BLaER1 treated with 17β-estradiol and CSF1 and Interleukin-3, amounts not matched to agents 10 nM and 100 nM (cell line): ENCODE measurements around the gene TMEM138.
A peak's percentile ranks its signal among the peaks of the same experiment; 100 is the strongest.
"Not testable (repeated sequence)": the region's sequence is repeated elsewhere in the genome, so short reads cannot be mapped to it uniquely, and the experiment has no call there.

Experiments
- H3K27ac ChIP-seq, 11 experiments: shearing (Covaris generic); formaldehyde crosslinking; 2 replicates each; pipeline ENCODE4 v1.8.1; 2022
- H3K27me3 ChIP-seq, 11 experiments: shearing (Covaris generic); formaldehyde crosslinking; 2 replicates each; pipeline ENCODE4 v1.8.1; 2022
- H3K36me3 ChIP-seq, 11 experiments: shearing (Covaris generic); formaldehyde crosslinking; 2 replicates each; pipeline ENCODE4 v1.8.1; 2022
- H3K4me1 ChIP-seq, 10 experiments: shearing (Covaris generic); formaldehyde crosslinking; 2 replicates each; pipeline ENCODE4 v1.8.1; 2022
- H3K4me2 ChIP-seq, 11 experiments: shearing (Covaris generic); formaldehyde crosslinking; 2 replicates each; pipeline ENCODE4 v1.8.1; 2022
- H3K4me3 ChIP-seq, 10 experiments: shearing (Covaris generic); formaldehyde crosslinking; 2 replicates each; pipeline ENCODE4 v1.8.1; 2022
- H3K9ac ChIP-seq, 11 experiments: shearing (Covaris generic); formaldehyde crosslinking; 2 replicates each; pipeline ENCODE4 v1.8.1; 2022
- H3K9me3 ChIP-seq, 11 experiments: shearing (Covaris generic); formaldehyde crosslinking; replicated peaks in 1 of 11; 2 replicates each; pipeline ENCODE4 v1.8.1; 2022
- H4K20me1 ChIP-seq, 11 experiments: shearing (Covaris generic); formaldehyde crosslinking; 2 replicates each; pipeline ENCODE4 v1.8.1; 2022
- Cebpa-rat ChIP-seq, 11 experiments: shearing (Covaris generic); IDR thresholded peaks; 2 replicates each; pipeline ENCODE4 v1.8.1; 2022

TMEM138 gene

GRCh38 chr11:61375761-61376108 is 13.6 kb downstream of the TMEM138 start:
- no peaks in the 10 kb centered on the region for H3K27me3 ChIP-seq
- no peak overlapping the region for H3K4me2 ChIP-seq
- no peaks in the 10 kb centered on the region for H4K20me1 ChIP-seq
- H3K9ac ChIP-seq: no peak overlapping the region
- H3K9me3 ChIP-seq: peaks cover 17 to 50% (median 43%) of the 10 kb centered on the region in 11 experiments; a peak in 20 of 22 replicates
- H3K4me3 ChIP-seq: no peak overlapping the region
- peaks cover 47 to 74% (median 65%) of the 10 kb centered on the region in 11 experiments for H3K36me3 ChIP-seq
- no peak overlapping the region for H3K27ac ChIP-seq
- no peak for TF ChIP-seq Cebpa-rat (IDR thresholded peaks at IDR 0.05)
- peaks cover 0 to 35% (median 27%) of the 10 kb centered on the region in 10 experiments; a peak in 16 of 20 replicates for H3K4me1 ChIP-seq

- H3K27ac ChIP-seq: peak overlapping the region; percentile 14 to 88 (median 79); a peak in 20 of 22 replicates
- H3K27me3 ChIP-seq: no peaks in the 10 kb centered on the region
Measured at GRCh38 chr11:61377461-61378160, 15.4 kb downstream of the TMEM138 start.

GRCh38 chr11:61378713-61379313 is 16.6 kb downstream of the TMEM138 start:
- Histone ChIP-seq H3K4me3 (no peak overlapping the region), H3K4me2 (peak overlapping the region in 10 of 11 experiments; percentile 2 to 73 (median 56); a peak in 17 of 22 replicates), H3K27ac (peak overlapping the region; percentile 44 to 88 (median 79); a peak in 21 of 22 replicates), H3K27me3 (no peaks in the 10 kb centered on the region), H3K9me3 (peaks cover 5 to 19% (median 14%) of the 10 kb centered on the region in 11 experiments; a peak in 20 of 22 replicates), H4K20me1 (no peaks in the 10 kb centered on the region), H3K4me1 (peaks cover 0 to 61% (median 40%) of the 10 kb centered on the region in 10 experiments; a peak in 16 of 20 replicates), H3K36me3 (peaks cover 24 to 44% (median 35%) of the 10 kb centered on the region in 11 experiments), H3K9ac (peak overlapping the region in 10 of 11 experiments; percentile 22 to 78 (median 63); a peak in 19 of 22 replicates)
- TF ChIP-seq Cebpa-rat (IDR thresholded peaks at IDR 0.05): peak; percentile 46 to 93 (median 84); a peak in 19 of 22 replicates

More at GRCh38 chr11:61377461-61378160, 15.4 kb downstream of the TMEM138 start:
- Histone ChIP-seq H4K20me1 (no peaks in the 10 kb centered on the region), H3K9me3 (peaks cover 8 to 31% (median 25%) of the 10 kb centered on the region in 11 experiments; a peak in 20 of 22 replicates), H3K36me3 (peaks cover 32 to 56% (median 46%) of the 10 kb centered on the region in 11 experiments), H3K4me3 (no peak overlapping the region), H3K4me1 (peaks cover 0 to 49% (median 36%) of the 10 kb centered on the region in 10 experiments; a peak in 16 of 20 replicates), H3K4me2 (peak overlapping the region in 8 of 11 experiments; percentile 43 to 73 (median 62); a peak in 14 of 22 replicates), H3K9ac (peak overlapping the region in 7 of 11 experiments; percentile 10 to 78 (median 64); a peak in 10 of 22 replicates)
- no peak for TF ChIP-seq Cebpa-rat (IDR thresholded peaks at IDR 0.05)

GRCh38 chr11:61380884-61381283 is 18.7 kb downstream of the TMEM138 start:
- H3K4me2 ChIP-seq: peak overlapping the region in 1 of 11 experiments; percentile 57; a peak in 1 of 22 replicates
- peak overlapping the region in 3 of 11 experiments; percentile 28 to 56 (median 50); a peak in 5 of 22 replicates for H3K27ac ChIP-seq
- no peak for TF ChIP-seq Cebpa-rat (IDR thresholded peaks at IDR 0.05)
- H3K4me3 ChIP-seq: no peak overlapping the region
- H4K20me1 ChIP-seq: no peaks in the 10 kb centered on the region
- no peaks in the 10 kb centered on the region for H3K27me3 ChIP-seq
- no peaks in the 10 kb centered on the region for H3K9me3 ChIP-seq
- peaks cover 0 to 74% (median 44%) of the 10 kb centered on the region in 10 experiments; a peak in 16 of 20 replicates for H3K4me1 ChIP-seq
- no peak overlapping the region for H3K9ac ChIP-seq
- peaks cover 3 to 37% (median 17%) of the 10 kb centered on the region in 11 experiments; a peak in 21 of 22 replicates for H3K36me3 ChIP-seq

GRCh38 chr11:61383859-61384258 is 21.7 kb downstream of the TMEM138 start:
- peak overlapping the region in 3 of 11 experiments; percentile 40 to 42 (median 42); a peak in 5 of 22 replicates for H3K4me2 ChIP-seq
- not testable (repeated sequence) for H3K9me3 ChIP-seq, H3K4me3 ChIP-seq, H4K20me1 ChIP-seq, H3K27me3 ChIP-seq
- peak overlapping the region in 1 of 11 experiments; percentile 13; a peak in 1 of 22 replicates for H3K27ac ChIP-seq
- peaks cover 0 to 17% (median 7%) of the 10 kb centered on the region in 11 experiments; a peak in 8 of 22 replicates for H3K36me3 ChIP-seq
- H3K9ac ChIP-seq: peak overlapping the region in 1 of 11 experiments; percentile 9; a peak in 1 of 22 replicates
- H3K4me1 ChIP-seq: peaks cover 0 to 59% (median 30%) of the 10 kb centered on the region in 10 experiments; a peak in 16 of 20 replicates

- Histone ChIP-seq H3K4me1 (peaks cover 0 to 52% (median 23%) of the 10 kb centered on the region in 10 experiments; a peak in 14 of 20 replicates), H3K9ac (0 out of 22 replicates have a peak overlapping the region, but pooled peaks of 1 of the 11 experiments have one; percentile 9), H3K4me2 (peak overlapping the region in 4 of 11 experiments; percentile 23 to 42 (median 41); a peak in 6 of 22 replicates), H3K36me3 (peaks cover 0 to 15% (median 7%) of the 10 kb centered on the region in 11 experiments; a peak in 8 of 22 replicates), H3K4me3 (no peak overlapping the region), H4K20me1 (no peaks in the 10 kb centered on the region), H3K27me3 (no peaks in the 10 kb centered on the region), H3K27ac (0 out of 22 replicates have a peak overlapping the region, but pooled peaks of 1 of the 11 experiments have one; percentile 13), H3K9me3 (peaks cover 0 to 1% (median under 1%) of the 10 kb centered on the region in 11 experiments; a peak in 5 of 22 replicates)
- TF ChIP-seq Cebpa-rat (IDR thresholded peaks at IDR 0.05): no peak
Measured at GRCh38 chr11:61384271-61385242, 22.4 kb downstream of the TMEM138 start.

- H3K4me1 ChIP-seq: peaks cover 10 to 18% (median 14%) of the 10 kb centered on the region in 10 experiments; a peak in 18 of 20 replicates
- no peak overlapping the region for H3K27ac ChIP-seq
- H3K36me3 ChIP-seq: peaks cover 0 to 8% (median 4%) of the 10 kb centered on the region in 11 experiments; a peak in 6 of 22 replicates
- H4K20me1 ChIP-seq: no peaks in the 10 kb centered on the region
- no peak overlapping the region for H3K4me3 ChIP-seq
- no peak overlapping the region for H3K4me2 ChIP-seq
- H3K9ac ChIP-seq: no peak overlapping the region
- peaks cover 0 to 7% (median 5%) of the 10 kb centered on the region in 11 experiments; a peak in 6 of 22 replicates for H3K9me3 ChIP-seq
- peaks cover 16 to 32% (median 30%) of the 10 kb centered on the region in 11 experiments for H3K27me3 ChIP-seq
- TF ChIP-seq Cebpa-rat (IDR thresholded peaks at IDR 0.05): no peak
Measured at GRCh38 chr11:61390161-61390560, 28.0 kb downstream of the TMEM138 start.
